IPS DF 4.7 (cell line): Measurements from ENCODE around the gene GRAP.

Experiments
- DNase-seq: peaks from one replicate; pipeline ENCODE4 v3.0.0-alpha.2; 2013; ENCODE audit warnings: low spot score; ENCODE audit errors: extremely low read depth

The GRAP gene

GRCh38 chr17:19019041-19019941 is 27.5 kb downstream of the GRAP start:
- DNase-seq, result no peak

GRCh38 chr17:19018600-19018950 is 28.2 kb downstream of the GRAP start:
- DNase-seq, result no peak

DNA sequence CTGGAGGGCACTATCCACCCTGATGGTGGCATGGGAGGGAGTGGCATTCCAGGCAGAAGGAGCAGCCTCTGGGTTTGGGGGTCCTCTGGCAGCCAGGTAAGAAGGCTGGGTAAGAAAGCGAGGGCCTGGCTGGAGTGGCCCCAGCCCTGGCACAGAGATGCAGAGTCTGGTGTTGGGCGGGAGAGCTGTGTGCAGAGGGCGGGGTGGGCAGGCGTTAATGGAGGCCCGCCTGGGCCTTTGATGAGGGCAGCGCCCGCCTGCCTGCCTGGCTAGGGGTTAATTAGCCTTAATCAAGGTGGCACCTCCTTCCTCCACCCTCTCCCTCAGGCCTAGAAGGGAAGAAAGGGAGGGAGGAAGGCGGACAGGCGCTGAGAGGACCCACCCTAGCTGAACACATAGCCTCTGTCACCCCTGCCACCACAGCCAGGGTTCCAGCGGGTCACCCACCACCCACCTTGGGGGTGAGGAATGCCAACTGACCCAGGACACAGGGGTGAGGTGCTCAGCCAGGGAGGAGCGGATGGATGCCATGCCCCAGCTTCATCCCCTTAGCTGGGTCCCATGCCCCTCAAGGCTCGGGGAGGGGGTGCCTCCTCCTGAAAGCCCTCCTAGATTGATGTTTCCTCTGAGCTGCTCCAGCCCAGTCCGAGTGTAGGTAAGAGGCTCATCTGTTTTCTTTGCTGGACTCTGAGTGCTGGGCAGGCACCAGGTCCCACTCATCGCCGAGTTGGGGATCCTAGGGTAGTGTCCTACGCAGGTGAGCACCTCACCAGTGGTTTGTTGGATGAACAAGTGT is 28.8 kb downstream of the GRAP start:
- no peak for DNase-seq

GRCh38 chr17:19017401-19017800 is 29.4 kb downstream of the GRAP start:
- DNase-seq, result no peak

- DNase-seq, result no peak
Measured at GRCh38 chr17:19016881-19017280, 29.9 kb downstream of the GRAP start.

- DNase-seq, result no peak
Measured at GRCh38 chr17:19016297-19016696, 30.5 kb downstream of the GRAP start.

DNA sequence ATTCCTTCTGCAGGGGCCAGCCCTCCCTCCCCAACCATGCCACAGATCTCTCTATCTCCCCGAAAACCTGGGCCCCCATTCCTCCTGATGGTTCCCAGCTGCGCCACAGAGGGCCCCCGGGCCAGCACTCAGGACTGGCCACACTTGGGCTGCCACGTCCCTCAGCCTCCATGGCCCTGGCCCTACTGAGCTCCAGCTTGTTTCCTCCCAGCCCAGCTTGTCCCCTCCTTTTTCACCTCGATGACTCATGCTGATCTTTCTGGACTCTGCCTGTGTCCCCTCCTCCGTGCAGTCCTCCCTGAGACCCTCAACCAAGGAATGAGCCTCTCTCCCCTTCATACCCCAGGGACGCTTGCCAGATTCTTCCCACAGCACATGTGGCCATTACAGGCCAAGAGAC is 31.3 kb downstream of the GRAP start:
- no peak for DNase-seq

- DNase-seq, result no peak
Measured at GRCh38 chr17:19014628-19015215, 32.0 kb downstream of the GRAP start.

DNA sequence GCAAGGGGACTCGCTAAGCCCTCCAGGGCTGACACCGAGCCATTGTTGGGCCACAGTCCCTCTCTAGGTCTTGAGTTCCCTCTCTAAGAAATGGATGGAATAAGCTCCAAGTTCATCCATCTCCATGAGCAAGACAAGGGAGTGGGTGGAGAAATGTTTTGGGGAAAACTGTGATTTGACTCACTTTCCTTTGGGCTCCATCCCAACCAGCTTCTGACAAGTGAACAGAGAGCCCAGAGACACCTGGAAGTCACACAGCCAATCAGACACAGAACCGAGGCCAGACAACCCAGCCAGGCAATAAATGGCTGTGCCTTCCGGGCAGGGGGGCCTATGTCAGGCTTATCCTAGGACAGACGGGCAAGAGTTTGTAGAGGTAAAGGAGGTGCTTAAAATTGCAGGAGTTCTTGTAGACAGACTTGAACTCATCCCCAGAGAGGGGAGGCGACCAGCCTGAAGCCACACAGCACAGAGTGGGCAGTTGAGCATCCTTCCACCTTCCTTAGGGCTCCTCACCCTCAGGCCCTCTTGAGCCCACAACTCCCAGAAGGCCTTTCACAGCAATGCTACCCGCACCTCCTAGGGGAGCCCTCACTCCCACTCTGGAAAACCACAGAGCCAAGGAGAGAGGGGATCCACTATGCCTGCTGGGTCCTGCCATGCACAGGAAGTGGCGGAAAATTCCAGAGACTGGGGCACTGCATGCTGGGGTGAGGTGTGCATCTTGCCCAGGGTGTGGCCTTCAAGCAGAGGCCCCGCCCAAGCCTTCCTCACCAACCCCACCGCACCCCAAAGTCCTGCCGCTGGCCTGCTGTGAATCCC is 32.7 kb downstream of the GRAP start:
- DNase-seq, result no peak

DNA sequence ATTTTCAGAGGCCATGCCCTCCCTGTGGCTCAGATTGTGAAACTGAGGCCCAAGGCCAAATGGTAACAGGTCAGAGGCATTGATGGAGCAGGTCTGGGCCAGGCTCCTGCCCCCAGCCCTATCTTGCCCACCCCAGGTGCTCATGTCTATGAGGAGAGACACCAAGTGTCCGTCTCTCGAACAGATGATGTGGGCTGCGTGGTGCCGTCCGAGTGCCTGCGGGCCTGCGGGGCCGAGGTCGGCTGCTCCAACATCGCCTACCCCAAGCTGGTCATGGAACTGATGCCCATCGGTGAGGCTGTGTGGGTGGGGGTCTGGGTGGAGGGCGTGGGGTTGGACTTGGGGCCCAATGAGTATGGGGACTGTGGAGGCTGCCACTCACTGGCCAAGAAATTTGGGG is 33.5 kb downstream of the GRAP start:
- DNase-seq, result no peak

DNA sequence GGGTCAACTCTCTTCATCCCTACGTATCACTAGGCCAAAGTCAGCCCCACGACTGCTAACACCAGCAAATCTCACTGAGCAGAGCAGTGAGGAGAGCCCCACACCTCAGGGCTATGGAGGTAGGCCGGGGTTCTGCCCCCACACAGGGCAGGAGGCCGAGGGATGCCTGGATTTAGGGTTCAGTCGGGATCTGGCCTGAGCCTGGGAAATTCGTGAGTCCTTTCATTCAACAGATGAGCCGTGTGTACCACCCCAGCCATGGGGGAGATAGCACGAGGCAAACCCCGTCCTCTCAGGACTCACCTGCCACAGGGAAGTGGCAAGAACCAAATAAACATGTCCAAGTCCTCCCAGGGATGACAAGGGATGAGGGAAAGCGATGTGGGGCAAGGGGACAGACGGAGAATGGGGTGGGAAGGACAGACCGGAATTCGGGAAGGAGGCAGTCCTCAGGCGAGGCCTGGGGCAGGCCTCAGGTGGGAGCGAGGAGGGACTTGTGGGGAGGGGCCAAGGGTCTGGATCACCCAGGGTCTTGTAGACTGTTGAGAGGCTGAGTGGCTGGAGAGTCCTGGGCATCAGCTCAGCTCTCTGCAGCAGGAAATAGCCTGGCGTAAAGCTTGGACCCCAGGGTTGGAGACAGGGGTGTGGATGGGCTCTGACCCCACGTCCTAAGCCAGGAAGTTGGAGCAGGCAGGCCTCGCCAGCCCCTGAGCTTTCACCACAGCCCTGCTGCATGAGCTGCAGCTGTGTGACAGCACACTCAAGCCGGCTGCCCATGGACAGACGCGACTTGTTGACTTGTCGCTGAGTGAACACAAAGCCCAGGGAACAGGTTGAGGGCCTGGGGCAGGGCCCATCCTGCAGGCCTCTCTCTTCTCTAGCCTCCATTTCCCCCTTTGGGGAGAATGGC is 34.3 kb downstream of the GRAP start:
- no peak for DNase-seq

- DNase-seq, result no peak
Measured at GRCh38 chr17:19011581-19011980, 35.2 kb downstream of the GRAP start.

DNA sequence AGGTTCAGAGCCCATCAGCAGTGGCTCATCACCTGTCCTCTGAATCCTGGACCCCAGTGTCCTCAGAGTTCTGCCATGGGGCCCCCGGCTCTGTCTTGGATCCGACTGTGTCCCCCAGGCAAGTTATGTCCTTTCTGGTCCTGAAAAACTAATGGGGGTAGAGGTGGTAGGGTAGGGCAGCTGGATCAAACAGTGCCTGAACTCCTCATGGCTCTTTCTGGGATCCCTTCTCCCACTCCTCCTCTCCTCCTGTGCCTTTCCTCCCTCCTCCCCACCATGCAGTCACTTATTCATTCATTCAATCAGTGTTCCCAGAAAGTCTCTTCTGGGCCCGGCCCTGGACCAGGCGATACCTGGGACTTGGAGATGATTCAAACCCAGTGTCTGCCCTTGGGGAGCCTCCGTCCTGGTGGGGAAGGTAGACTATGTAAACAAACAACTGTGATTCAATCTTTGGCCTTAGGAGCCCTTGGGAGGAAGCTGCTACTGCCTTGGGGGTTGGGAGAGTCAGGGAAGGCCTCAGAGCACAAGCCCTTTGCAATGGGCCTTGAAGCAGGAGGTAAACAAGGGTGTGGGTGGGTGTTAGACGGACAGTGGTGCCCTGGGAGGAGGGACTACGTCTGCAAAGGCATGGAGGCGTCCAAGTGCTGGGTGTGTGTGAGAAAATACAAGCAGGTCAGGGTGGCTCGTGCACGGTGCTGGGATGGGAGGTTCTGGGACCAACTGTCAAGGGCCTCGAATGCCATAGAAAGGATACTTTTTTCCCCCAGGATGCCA is 35.8 kb downstream of the GRAP start:
- DNase-seq, result no peak

- no peak for DNase-seq
Measured at GRCh38 chr17:19009970-19010369, 36.8 kb downstream of the GRAP start.

DNA sequence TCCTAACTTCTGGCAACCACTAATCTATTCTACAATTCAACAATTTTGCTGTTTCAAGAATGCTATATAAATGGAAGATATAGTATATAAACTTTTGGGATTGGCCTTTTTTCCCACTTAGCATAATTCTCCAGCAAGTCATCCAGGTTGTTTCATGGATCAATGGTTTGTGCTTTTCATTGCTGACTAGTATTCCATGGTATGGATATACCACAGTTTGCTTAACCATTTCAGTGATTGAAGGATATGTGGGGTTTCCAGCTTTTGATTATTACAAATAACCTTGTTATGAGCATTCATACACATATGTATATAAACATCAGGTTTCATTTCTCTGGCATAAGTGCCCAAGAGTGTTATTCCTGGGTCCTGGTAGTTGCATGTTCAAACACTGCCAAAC is 40.1 kb downstream of the GRAP start:
- no peak for DNase-seq

DNA sequence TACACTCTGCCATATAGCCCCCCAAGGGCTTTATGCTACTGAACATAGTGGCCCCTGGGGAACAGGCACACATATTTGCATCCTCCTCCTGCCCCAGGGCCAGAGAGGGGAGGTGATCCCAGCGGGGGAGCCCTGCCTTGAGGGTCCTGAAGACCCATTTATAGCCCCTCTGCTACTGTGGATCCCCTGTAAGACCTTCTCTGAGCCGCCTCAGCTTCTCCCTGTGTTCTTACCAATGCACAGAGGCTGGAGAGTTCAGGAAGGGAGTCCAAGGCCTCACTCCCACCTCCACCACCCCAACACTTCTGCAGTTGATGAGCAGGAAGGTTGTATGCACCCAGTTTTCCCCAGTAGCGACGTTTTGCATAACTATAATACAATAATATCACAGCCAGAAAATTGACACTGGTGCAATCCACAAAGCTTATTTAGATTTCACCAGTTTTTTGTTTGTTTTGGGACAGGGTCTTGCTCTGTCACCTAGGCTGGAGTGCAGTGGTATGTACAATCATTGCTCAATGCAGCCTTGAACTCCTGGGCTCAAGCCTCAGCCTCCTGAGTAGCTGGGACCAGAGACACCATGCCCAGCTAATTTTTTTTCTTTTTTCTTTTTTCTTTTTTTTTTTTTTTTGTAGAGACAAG is 40.8 kb downstream of the GRAP start:
- DNase-seq, result no peak

- no peak for DNase-seq
Measured at GRCh38 chr17:19005137-19005773, 41.5 kb downstream of the GRAP start.

- DNase-seq, result no peak
Measured at GRCh38 chr17:19004421-19005136, 42.2 kb downstream of the GRAP start, which contains the start of gene FAM83G. Gene FAM83G (minus strand): TSS chr17:19004764. CDS start chr17:19004041, 723 bp downstream.
